Aorta (tissue), 5 donors: ENCODE results near the gene GYG2. TPM values are rescaled to one million over a fixed set of nuclear protein-coding genes. Genes with fewer than 3 reads are reported as not detected.

ENCODE experiments used
- ATAC-seq: fragments of 200-7000 bp; cut with Tn5 transposase; one replicate; pipeline ENCODE4 v1.9.1; 2022; ENCODE audit warnings: moderate library complexity; ENCODE audit not compliant: low FRiP score
- DNase-seq, 2 donors: peaks; one replicate each; pipeline ENCODE4 v3.0.0-alpha.2; 2020
- H3K27ac ChIP-seq, 2 donors: one replicate each; pipeline ENCODE4 v1.5.1; 2013; ENCODE audit warnings: low read length in 2 of 2, mild to moderate bottlenecking in 2 of 2, moderate library complexity in 2 of 2, control low read depth in 1 of 2, inconsistent platforms in 1 of 2, low read depth in 1 of 2
- H3K27me3 ChIP-seq, 2 donors: one replicate each; pipeline ENCODE4 v1.6.1; 2013; ENCODE audit warnings: control low read depth in 1 of 2, low read length in 1 of 2, mild to moderate bottlenecking in 1 of 2, moderate library complexity in 1 of 2; ENCODE audit not compliant: insufficient read depth in 2 of 2, control insufficient read depth in 1 of 2
- H3K36me3 ChIP-seq, 2 donors: one replicate each; pipeline ENCODE4 v1.6.1; 2013; ENCODE audit warnings: control low read depth in 1 of 2, low read length in 1 of 2, mild to moderate bottlenecking in 1 of 2; ENCODE audit not compliant: insufficient read depth in 2 of 2, control insufficient read depth in 1 of 2
- H3K4me1 ChIP-seq, 2 donors: one replicate each; pipeline ENCODE4 v1.6.1; 2013; ENCODE audit warnings: low read length in 2 of 2, control low read depth in 1 of 2, mild to moderate bottlenecking in 1 of 2, moderate library complexity in 1 of 2; ENCODE audit not compliant: insufficient read depth in 2 of 2, control insufficient read depth in 1 of 2
- H3K4me3 ChIP-seq, 2 donors: one replicate each; pipeline ENCODE4 v1.5.1; 2013; ENCODE audit warnings: low read length in 2 of 2, control low read depth in 1 of 2, mild to moderate bottlenecking in 1 of 2
- H3K9me3 ChIP-seq: one replicate; pipeline ENCODE4 v1.6.1; 2013; ENCODE audit warnings: mild to moderate bottlenecking, low read length; ENCODE audit not compliant: control insufficient read depth
- WGBS, 2 donors: extraction: QIAGEN DNeasy Blood & Tissue Kit; methylation state at CpG; one replicate each; pipeline ENCODE4 v1.1.7; 2013; 5-methylcytosine and 5-hydroxymethylcytosine counted together
- intact Hi-C, 2 donors: fragments of 100-400 bp; cut with DNase I; formaldehyde crosslinking; loops; one replicate each; pipeline versions ENCODE4 v1.14.2 to v1.15.0; 2022
- polyA plus RNA-seq, 2 donors: library from polyadenylated mRNA; stranded (reverse); fragments of 200-250 nt; gene quantifications; one replicate each; pipeline ENCODE4 v1.2.3, GENCODE V29; 2013
- total RNA-seq, 2 donors: library from RNA; stranded (reverse); fragmentation: NEBNext Ultra II Directional; extraction: Animal tissue kit (Norgen Biotek cat#: 25700); gene quantifications; one replicate each; pipeline ENCODE4 v1.2.1, GENCODE V29; 2021
- donor health status: healthy with polysubstance abuse.
- donor health status: Bipolar disorder and iron deficiency.
- donor health status: DM: no; HTN: no; CAD: no.
- donor health status: DM: no; HTN: no; CAD: no.
- donor health status: DM: yes; HTN: yes; CAD: no.

The GYG2 gene
- total and polyA plus RNA-seq, 4 donors, result 0.13 to 3.1 (median 1.4) TPM

DNA sequence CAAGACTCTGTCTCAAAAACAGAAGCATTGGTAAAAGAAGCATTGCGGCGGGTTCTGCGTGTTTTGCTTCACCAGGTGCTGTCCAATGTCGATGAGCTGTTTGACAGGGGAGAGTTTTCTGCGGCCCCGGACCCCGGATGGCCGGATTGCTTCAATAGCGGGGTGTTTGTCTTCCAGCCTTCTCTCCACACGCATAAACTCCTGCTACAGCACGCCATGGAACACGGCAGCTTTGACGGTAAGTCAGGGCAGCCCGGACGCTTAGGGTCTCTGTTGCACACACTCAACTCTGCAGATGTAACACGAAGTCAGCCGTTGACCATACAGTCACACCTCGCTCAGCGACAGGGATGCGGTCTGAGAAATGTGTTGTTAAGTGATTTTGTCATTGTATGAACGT lies 26.2 kb downstream of the GYG2 start:
- H3K36me3 ChIP-seq, result no peaks in the 10 kb centered on the region
- 95 to 96% methylated on average over 21 of the region's 21 CpGs for WGBS, 2 donors
- H3K9me3 ChIP-seq, result no peaks in the 10 kb centered on the region
- H3K27ac ChIP-seq, result no peak overlapping the region
- H3K4me1 ChIP-seq, result no peaks in the 10 kb centered on the region
- ATAC-seq (no peak), DNase-seq (no peak)
- intact Hi-C loops, result no loop called here
- no peaks in the 10 kb centered on the region for H3K27me3 ChIP-seq
- no peak overlapping the region for H3K4me3 ChIP-seq

GRCh38 chrX:2855761-2856160 lies 27.0 kb downstream of the GYG2 start:
- no peak overlapping the region for H3K4me3 ChIP-seq
- H3K27me3 ChIP-seq, result no peaks in the 10 kb centered on the region
- no peak for DNase-seq
- no peaks in the 10 kb centered on the region for H3K36me3 ChIP-seq
- H3K9me3 ChIP-seq, result no peaks in the 10 kb centered on the region
- ATAC-seq, result no peak
- H3K4me1 ChIP-seq, result no peaks in the 10 kb centered on the region
- intact Hi-C loops, result no loop called here
- 80 to 95% methylated on average over 2 of the region's 2 CpGs for WGBS, 2 donors
- H3K27ac ChIP-seq, result no peak overlapping the region

DNA sequence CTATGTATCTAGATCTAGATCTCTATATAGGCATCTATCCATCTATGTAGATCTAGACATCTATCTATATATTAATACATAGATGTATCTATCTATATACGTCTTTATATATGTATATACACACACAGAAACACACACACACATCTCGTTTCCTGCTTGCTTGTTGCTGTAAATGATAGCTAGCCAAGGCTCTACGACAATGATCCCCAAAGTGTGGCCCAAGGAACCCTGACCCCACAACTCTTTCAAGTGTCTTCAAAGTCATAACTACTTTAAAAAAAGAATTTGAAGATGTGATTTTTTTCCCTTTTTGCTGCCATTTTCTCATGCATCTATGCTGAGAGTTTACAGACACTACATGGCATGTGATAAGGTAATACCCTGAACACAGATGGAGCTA lies 28.8 kb downstream of the GYG2 start:
- Histone ChIP-seq H3K4me1 (no peaks in the 10 kb centered on the region), H3K9me3 (no peaks in the 10 kb centered on the region)
- DNase-seq, result no peak

DNA sequence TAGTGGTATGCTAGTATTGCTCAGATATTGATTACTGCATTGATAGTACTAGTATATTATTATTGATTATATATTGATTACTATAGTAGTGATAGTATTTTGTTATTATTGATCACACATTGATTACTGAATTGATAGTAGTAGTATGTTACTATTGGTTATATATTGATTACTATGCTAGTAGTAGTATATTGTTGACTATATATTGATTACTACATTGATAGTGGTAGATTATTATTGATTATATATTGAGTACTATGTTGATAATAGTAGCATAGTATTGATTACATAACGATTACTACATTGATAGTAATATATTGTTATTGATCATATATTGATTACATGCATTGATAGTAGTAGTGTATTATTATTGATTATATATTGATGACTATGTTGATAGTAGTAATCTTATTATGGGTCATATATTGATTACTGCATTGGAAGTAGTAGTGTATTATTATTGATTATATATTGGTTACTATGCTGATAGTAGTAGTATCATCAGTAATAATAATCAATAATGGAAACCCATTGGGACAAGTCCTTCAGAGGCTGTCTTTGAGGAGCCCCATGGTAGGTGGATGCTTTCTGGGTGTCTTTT lies 30.6 kb downstream of the GYG2 start:
- Histone ChIP-seq H3K4me1 (no peaks in the 10 kb centered on the region), H3K27ac (no peak overlapping the region), H3K4me3 (no peak overlapping the region), H3K36me3 (no peaks in the 10 kb centered on the region), H3K9me3 (no peaks in the 10 kb centered on the region), H3K27me3 (no peaks in the 10 kb centered on the region)
- intact Hi-C loops, result no loop called here
- no peak for DNase-seq
- 76 to 93% methylated on average over 1 of the region's 1 CpG for WGBS, 2 donors
- ATAC-seq, result no peak

More for the DNA sequence above, 28.8 kb downstream of the GYG2 start:
- Histone ChIP-seq H3K27me3 (no peaks in the 10 kb centered on the region), H3K27ac (no peak overlapping the region), H3K36me3 (no peaks in the 10 kb centered on the region), H3K4me3 (no peak overlapping the region)
- intact Hi-C loops, result no loop called here
- ATAC-seq, result no peak
- 89% methylated on average over 3 of the region's 3 CpGs for WGBS, 2 donors

DNA sequence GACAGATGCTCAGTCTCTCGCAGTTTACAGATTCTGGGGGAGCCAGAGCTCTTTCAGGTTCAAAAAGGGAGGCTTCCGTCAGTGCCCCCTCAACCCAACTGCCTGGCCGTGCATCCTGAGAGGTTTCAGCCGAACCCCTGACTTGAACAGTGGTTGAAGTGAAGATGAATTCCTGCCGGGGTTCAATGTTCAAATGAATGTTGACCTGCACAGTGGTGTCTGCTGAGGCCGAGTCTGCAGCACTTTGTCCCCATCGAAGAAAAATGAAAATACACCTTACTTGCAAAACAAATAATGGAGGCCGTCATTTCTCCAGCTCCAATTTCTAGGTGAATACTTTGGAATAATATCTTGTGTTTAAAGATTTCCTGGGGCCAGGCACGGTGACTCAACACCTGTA lies 33.7 kb downstream of the GYG2 start:
- H3K36me3 ChIP-seq, result no peaks in the 10 kb centered on the region
- no peaks in the 10 kb centered on the region for H3K9me3 ChIP-seq
- H3K4me3 ChIP-seq, result no peak overlapping the region
- H3K27me3 ChIP-seq, result no peaks in the 10 kb centered on the region
- H3K27ac ChIP-seq, result no peak overlapping the region
- no peaks in the 10 kb centered on the region for H3K4me1 ChIP-seq
- 86 to 96% methylated on average over 9 of the region's 9 CpGs for WGBS, 2 donors
- no peak for ATAC-seq
- intact Hi-C loops, result no loop called here
- no peak for DNase-seq

DNA sequence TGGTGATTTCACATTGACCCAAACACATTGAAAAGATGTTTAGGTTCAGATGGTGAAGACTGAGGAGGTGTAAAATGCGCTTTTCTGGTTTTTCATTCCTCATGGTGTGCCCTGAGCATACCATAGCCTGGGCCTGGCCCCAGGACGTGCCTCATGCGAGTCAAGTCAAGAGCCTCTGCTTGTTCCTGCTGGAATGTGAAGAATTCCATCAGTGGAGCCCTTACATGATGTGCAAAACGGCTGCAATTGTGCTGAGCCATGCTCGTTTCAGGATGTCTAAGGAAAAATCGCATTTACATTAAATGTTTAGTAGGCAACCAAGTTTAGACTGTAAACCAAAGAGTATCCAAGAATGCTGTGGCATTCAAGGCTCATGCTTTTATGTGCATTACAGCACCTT lies 34.9 kb downstream of the GYG2 start:
- 37 to 68% methylated on average over 6 of the region's 6 CpGs for WGBS, 2 donors
- ATAC-seq, result no peak

GRCh38 chrX:2867206-2867605 lies 38.5 kb downstream of the GYG2 start:
- no peaks in the 10 kb centered on the region for H3K9me3 ChIP-seq
- no peaks in the 10 kb centered on the region for H3K4me1 ChIP-seq
- H3K36me3 ChIP-seq, result no peaks in the 10 kb centered on the region
- intact Hi-C loops, result no loop called here
- no peaks in the 10 kb centered on the region for H3K27me3 ChIP-seq
- WGBS, 2 donors, result 72 to 82% methylated on average over 7 of the region's 7 CpGs
- DNase-seq (no peak), ATAC-seq (no peak)
- no peak overlapping the region for H3K27ac ChIP-seq
- no peak overlapping the region for H3K4me3 ChIP-seq

More for the DNA sequence above, 34.9 kb downstream of the GYG2 start:
- Histone ChIP-seq H3K9me3 (no peaks in the 10 kb centered on the region), H3K36me3 (no peaks in the 10 kb centered on the region), H3K4me3 (no peak overlapping the region), H3K27ac (no peak overlapping the region), H3K27me3 (no peaks in the 10 kb centered on the region), H3K4me1 (no peaks in the 10 kb centered on the region)
- DNase-seq, result no peak
- intact Hi-C loops, result no loop called here

DNA sequence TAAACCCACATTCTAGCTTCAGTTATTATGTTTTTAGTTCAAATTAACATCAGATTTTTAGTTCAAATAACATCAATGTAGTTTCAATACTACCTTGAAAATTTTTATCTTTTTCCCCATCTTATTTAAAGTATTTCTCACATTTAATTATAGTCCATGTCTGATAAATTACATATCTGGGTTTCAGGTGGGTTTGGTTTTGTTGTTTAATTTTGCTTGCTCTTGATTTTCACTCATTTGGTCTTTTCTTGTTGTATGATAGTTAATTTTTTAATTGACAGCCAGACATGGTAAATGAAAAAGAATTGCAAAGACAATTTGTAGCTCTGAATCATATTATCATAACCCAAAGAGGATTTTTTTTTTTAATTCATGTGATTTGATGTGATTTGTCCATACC lies 41.9 kb downstream of the GYG2 start:
- no peaks in the 10 kb centered on the region for H3K27me3 ChIP-seq
- DNase-seq, result no peak
- ATAC-seq, result no peak
- intact Hi-C loops, result no loop called here
- H3K4me3 ChIP-seq, result no peak overlapping the region
- no peaks in the 10 kb centered on the region for H3K36me3 ChIP-seq
- H3K4me1 ChIP-seq, result no peaks in the 10 kb centered on the region
- H3K9me3 ChIP-seq, result no peaks in the 10 kb centered on the region
- no peak overlapping the region for H3K27ac ChIP-seq

GRCh38 chrX:2871831-2872230 lies 43.1 kb downstream of the GYG2 start:
- Histone ChIP-seq H3K4me3 (no peak overlapping the region), H3K27me3 (no peaks in the 10 kb centered on the region), H3K36me3 (no peaks in the 10 kb centered on the region), H3K4me1 (no peaks in the 10 kb centered on the region), H3K27ac (no peak overlapping the region), H3K9me3 (no peaks in the 10 kb centered on the region)
- intact Hi-C loops, result no loop called here
- WGBS, 2 donors, result 72 to 82% methylated on average over 2 of the region's 2 CpGs
- ATAC-seq (no peak), DNase-seq (no peak)
